ENCODE results near the gene PLEKHJ1. TPM values are rescaled to one million over a fixed set of nuclear protein-coding genes. Genes with fewer than 3 reads are reported as not detected.

Gene PLEKHJ1
- total and polyA plus RNA-seq, 9 of the 15 experiments (the other 6 are each of a cell fraction or from before 2014, with no cell fraction given) = 1.5 to 188 (median 63.9) TPM

DNA sequence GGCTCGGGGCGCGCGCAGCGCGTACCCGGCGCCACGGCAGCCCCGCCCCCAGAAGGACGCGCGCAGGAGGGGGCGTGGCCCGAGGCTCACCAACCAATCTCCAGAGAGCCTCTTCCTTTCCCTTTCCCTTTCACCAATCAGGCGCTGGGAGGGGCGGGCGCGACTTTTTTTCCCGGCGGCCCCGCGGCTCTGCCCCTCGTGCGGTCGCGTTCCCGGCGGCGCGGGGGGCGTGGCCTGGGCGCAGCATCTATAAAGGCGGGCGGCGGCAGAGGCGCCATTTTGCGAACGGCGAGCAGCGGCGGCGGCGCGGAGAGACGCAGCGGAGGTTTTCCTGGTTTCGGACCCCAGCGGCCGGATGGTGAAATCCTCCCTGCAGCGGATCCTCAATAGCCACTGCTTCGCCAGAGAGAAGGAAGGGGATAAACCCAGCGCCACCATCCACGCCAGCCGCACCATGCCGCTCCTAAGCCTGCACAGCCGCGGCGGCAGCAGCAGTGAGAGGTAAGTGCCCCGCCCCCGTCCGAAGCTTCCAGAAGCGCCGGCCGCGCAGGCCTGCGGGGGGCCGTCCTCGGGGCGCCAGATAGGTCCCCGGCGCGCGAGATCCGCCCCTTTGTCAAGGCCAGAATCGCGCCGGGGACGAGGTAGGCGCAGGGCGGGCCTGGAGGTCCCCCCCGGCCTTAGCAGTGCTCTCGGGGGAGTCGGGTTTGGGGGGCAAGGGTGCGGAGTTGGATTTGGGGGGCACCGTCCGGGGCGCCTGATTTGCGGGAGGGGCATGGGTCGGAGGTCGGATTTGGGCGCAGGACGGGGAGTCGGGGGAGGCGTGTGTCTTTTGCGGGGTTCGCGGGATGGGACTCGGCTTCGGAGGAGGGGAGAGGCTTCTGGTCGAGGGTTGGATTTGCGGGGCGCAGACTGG, 33.4 kb upstream of the PLEKHJ1 start (continued):
- TF ChIP-seq HMGN3 (IDR thresholded peaks at IDR 0.05; ENCODE audit: borderline replicate concordance, extremely low read depth, insufficient read length, low read depth, low read length) (peak; percentile 10), ARHGAP35 (IDR thresholded peaks at IDR 0.05; ENCODE audit: partially characterized antibody) (peak; percentile 46), SMARCA5 (IDR thresholded peaks at IDR 0.05) (0 out of 2 replicates have a peak, but pooled peaks have one; percentile 40), LARP7 (IDR thresholded peaks at IDR 0.05) (peak; percentile 83; the same call in 1 of the 2 replicates), ZSCAN32 (CRISPR knock-in tag; IDR thresholded peaks at IDR 0.05) (no peak), ZNF133 (CRISPR knock-in tag; IDR thresholded peaks at IDR 0.05) (no peak), KDM5B (IDR thresholded peaks at IDR 0.05; ENCODE audit: insufficient replicate concordance, low read depth, low read length) (peak; percentile 97), CXXC5 (CRISPR knock-in tag; IDR thresholded peaks at IDR 0.05) (peak; percentile 95), BRF2 (IDR thresholded peaks at IDR 0.05; ENCODE audit: borderline replicate concordance, insufficient read depth, insufficient read length) (no peak), ZNF507 (tag; conservative IDR thresholded peaks at IDR 0.05) (no peak)
- TF ChIP-seq, protein P1, sequence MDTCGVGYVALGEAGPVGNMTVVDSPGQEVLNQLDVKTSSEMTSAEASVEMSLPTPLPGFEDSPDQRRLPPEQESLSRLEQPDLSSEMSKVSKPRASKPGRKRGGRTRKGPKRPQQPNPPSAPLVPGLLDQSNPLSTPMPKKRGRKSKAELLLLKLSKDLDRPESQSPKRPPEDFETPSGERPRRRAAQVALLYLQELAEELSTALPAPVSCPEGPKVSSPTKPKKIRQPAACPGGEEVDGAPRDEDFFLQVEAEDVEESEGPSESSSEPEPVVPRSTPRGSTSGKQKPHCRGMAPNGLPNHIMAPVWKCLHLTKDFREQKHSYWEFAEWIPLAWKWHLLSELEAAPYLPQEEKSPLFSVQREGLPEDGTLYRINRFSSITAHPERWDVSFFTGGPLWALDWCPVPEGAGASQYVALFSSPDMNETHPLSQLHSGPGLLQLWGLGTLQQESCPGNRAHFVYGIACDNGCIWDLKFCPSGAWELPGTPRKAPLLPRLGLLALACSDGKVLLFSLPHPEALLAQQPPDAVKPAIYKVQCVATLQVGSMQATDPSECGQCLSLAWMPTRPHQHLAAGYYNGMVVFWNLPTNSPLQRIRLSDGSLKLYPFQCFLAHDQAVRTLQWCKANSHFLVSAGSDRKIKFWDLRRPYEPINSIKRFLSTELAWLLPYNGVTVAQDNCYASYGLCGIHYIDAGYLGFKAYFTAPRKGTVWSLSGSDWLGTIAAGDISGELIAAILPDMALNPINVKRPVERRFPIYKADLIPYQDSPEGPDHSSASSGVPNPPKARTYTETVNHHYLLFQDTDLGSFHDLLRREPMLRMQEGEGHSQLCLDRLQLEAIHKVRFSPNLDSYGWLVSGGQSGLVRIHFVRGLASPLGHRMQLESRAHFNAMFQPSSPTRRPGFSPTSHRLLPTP (IDR thresholded peaks at IDR 0.05; ENCODE audit: borderline replicate concordance, extremely low read depth, insufficient read length) = no peak
- TF ChIP-seq, protein P2, sequence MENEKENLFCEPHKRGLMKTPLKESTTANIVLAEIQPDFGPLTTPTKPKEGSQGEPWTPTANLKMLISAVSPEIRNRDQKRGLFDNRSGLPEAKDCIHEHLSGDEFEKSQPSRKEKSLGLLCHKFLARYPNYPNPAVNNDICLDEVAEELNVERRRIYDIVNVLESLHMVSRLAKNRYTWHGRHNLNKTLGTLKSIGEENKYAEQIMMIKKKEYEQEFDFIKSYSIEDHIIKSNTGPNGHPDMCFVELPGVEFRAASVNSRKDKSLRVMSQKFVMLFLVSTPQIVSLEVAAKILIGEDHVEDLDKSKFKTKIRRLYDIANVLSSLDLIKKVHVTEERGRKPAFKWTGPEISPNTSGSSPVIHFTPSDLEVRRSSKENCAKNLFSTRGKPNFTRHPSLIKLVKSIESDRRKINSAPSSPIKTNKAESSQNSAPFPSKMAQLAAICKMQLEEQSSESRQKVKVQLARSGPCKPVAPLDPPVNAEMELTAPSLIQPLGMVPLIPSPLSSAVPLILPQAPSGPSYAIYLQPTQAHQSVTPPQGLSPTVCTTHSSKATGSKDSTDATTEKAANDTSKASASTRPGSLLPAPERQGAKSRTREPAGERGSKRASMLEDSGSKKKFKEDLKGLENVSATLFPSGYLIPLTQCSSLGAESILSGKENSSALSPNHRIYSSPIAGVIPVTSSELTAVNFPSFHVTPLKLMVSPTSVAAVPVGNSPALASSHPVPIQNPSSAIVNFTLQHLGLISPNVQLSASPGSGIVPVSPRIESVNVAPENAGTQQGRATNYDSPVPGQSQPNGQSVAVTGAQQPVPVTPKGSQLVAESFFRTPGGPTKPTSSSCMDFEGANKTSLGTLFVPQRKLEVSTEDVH (IDR thresholded peaks at IDR 0.05; ENCODE audit: low read depth, partially characterized antibody) = peak; percentile 63
- TF ChIP-seq, protein P3, sequence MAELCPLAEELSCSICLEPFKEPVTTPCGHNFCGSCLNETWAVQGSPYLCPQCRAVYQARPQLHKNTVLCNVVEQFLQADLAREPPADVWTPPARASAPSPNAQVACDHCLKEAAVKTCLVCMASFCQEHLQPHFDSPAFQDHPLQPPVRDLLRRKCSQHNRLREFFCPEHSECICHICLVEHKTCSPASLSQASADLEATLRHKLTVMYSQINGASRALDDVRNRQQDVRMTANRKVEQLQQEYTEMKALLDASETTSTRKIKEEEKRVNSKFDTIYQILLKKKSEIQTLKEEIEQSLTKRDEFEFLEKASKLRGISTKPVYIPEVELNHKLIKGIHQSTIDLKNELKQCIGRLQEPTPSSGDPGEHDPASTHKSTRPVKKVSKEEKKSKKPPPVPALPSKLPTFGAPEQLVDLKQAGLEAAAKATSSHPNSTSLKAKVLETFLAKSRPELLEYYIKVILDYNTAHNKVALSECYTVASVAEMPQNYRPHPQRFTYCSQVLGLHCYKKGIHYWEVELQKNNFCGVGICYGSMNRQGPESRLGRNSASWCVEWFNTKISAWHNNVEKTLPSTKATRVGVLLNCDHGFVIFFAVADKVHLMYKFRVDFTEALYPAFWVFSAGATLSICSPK (IDR thresholded peaks at IDR 0.05; ENCODE audit: borderline replicate concordance) = no peak

Measured in K562 (cell line).